K562 (cell line): ENCODE measurements around the gene MINPP1. TPM values are rescaled to one million over a fixed set of nuclear protein-coding genes. Genes with fewer than 3 reads are reported as not detected.

Experiments used
- ATAC-seq: fragments of 200-7000 bp; cut with Tn5 transposase; 3 replicates; pipeline ENCODE4 v1.9.1; 2020; ENCODE audit warnings: moderate library complexity
- BruUV-seq: library from RNA; stranded (reverse); fragments of 400-500 nt; replicated peaks from 2 replicates; lab custom pipeline; 2021; lab: Mats Ljungman, UMichigan
- CTCF ChIA-PET: fragments of 300-600 bp; formaldehyde crosslinking; extraction: SDS; loops from one replicate; lab custom pipeline; 2021; ENCODE audit warnings: low intra/inter-chr PET ratio; lab: Yijun Ruan, JAX
- POLR2A ChIA-PET: fragments of 300-600, 350-650 bp; sonication (Branson Sonifier 250); formaldehyde crosslinking; extraction: SDS; loops from one replicate; lab custom pipeline; 2021; ENCODE audit warnings: antibody characterized with exemption, inconsistent platforms; lab: Yijun Ruan, JAX
- DNase-seq, 4 experiments: peaks; one replicate each; pipeline versions ENCODE4 v3.0.0 to v3.0.0-alpha.2; 2011 to 2018; ENCODE audit warnings: low spot score in 3 of 4, mixed read lengths in 3 of 4; ENCODE audit errors: extremely low read depth in 1 of 4
- FAIRE-seq: peaks from 2 replicates; lab custom pipeline; 2011; peaks lifted over from hg19 to GRCh38; lab: Jason Lieb, UNC
- H2AFZ ChIP-seq: 2 replicates; pipeline ENCODE4 v1.6.0; 2011; ENCODE audit warnings: low read depth, low read length, control low read depth, inconsistent platforms
- H3K27ac ChIP-seq: fragments of 200-600 bp; 3 replicates; pipeline ENCODE4 v1.8.0; 2011; ENCODE audit warnings: low read depth, mild to moderate bottlenecking, control low read depth, inconsistent platforms, low read length, moderate library complexity, mixed read lengths; ENCODE audit errors: extremely low read depth
- H3K27me3 ChIP-seq, 2 experiments: fragments of 300-600 bp in 1 of 2; 2 replicates in 1 of 2; 3 replicates in 1 of 2; pipeline versions ENCODE4 v1.6.0 to v1.8.0; 2011; ENCODE audit warnings: inconsistent platforms in 2 of 2, low read length in 2 of 2, mild to moderate bottlenecking in 1 of 2, mixed read lengths in 1 of 2, moderate library complexity in 1 of 2; ENCODE audit not compliant: control insufficient read depth in 2 of 2, insufficient read depth in 2 of 2
- H3K36me3 ChIP-seq: fragments of 300-600 bp; 3 replicates; pipeline ENCODE4 v1.8.0; 2011; ENCODE audit warnings: mild to moderate bottlenecking, low read length, inconsistent platforms; ENCODE audit not compliant: control insufficient read depth, insufficient read depth
- H3K4me1 ChIP-seq, 2 experiments: fragments of 200-600 bp in 1 of 2; replicated peaks in 1 of 2; 2 replicates in 1 of 2; 3 replicates in 1 of 2; pipeline versions ENCODE4 v1.5.1 to v1.8.0; 2011; ENCODE audit warnings: inconsistent platforms in 2 of 2, low read length in 2 of 2, mild to moderate bottlenecking in 1 of 2, mixed read lengths in 1 of 2, moderate library complexity in 1 of 2; ENCODE audit not compliant: control insufficient read depth in 2 of 2, insufficient read depth in 2 of 2
- H3K4me2 ChIP-seq: 2 replicates; pipeline ENCODE4 v1.6.1; 2011; ENCODE audit warnings: low read length, control low read depth, inconsistent platforms, mixed read lengths; ENCODE audit not compliant: insufficient read depth
- H3K4me3 ChIP-seq: fragments of 200-600 bp; sonication (generic), shearing (Covaris generic); 2 replicates; pipeline ENCODE4 v1.5.1; 2016; ENCODE audit warnings: control low read depth, inconsistent platforms
- H3K79me2 ChIP-seq: fragments of 200-600 bp; 3 replicates; pipeline ENCODE4 v1.8.0; 2011; ENCODE audit warnings: low read length, inconsistent platforms; ENCODE audit not compliant: control insufficient read depth, insufficient read depth
- H3K9ac ChIP-seq, 2 experiments: 2 replicates each; pipeline versions ENCODE4 v1.6.0 to v1.6.1; 2011; ENCODE audit warnings: low read depth in 2 of 2, low read length in 2 of 2, control low read depth in 1 of 2, inconsistent platforms in 1 of 2, mild to moderate bottlenecking in 1 of 2, mixed read lengths in 1 of 2; ENCODE audit not compliant: insufficient read depth in 1 of 2
- H3K9me1 ChIP-seq: one replicate; pipeline ENCODE4 v1.6.0; 2011; ENCODE audit warnings: inconsistent platforms, mild to moderate bottlenecking, low read length, moderate library complexity; ENCODE audit not compliant: control insufficient read depth, insufficient read depth
- H3K9me3 ChIP-seq: replicated peaks from 2 replicates; pipeline ENCODE4 v1.5.1; 2011; ENCODE audit warnings: low read depth, low read length, inconsistent platforms; ENCODE audit not compliant: control insufficient read depth, insufficient read depth
- H4K20me1 ChIP-seq: replicated peaks from 2 replicates; pipeline ENCODE4 v1.6.1; 2011; ENCODE audit warnings: low read length, inconsistent platforms, mixed read lengths; ENCODE audit not compliant: control insufficient read depth, insufficient read depth
- ATF1 ChIP-seq, 2 experiments: fragments of 450-650 bp in 1 of 2; IDR thresholded peaks; 2 replicates each; pipeline ENCODE4 v1.6.1; 2016; ENCODE audit warnings: missing compliant biosample characterization in 1 of 2, missing genetic modification characterization in 1 of 2
- ELF2 ChIP-seq: fragments of 250-450 bp; sonication (Bioruptor Pico); IDR thresholded peaks from 2 replicates; pipeline ENCODE4 v1.5.0; 2021; ENCODE audit warnings: mild to moderate bottlenecking
- FOXA3 ChIP-seq, 2 experiments: fragments of 450-650 bp in 1 of 2; sonication (generic) in 1 of 2; formaldehyde crosslinking; IDR thresholded peaks in 1 of 2; conservative IDR thresholded peaks in 1 of 2; 2 replicates each; pipeline versions ENCODE4 v1.4.0 to v1.8.0; 2020 to 2022; ENCODE audit warnings: mild to moderate bottlenecking in 2 of 2, missing genetic modification reagents in 1 of 2
- HOMEZ ChIP-seq: fragments of 250-450 bp; sonication (Bioruptor Pico); IDR thresholded peaks from 2 replicates; pipeline ENCODE4 v1.4.0; 2020; ENCODE audit warnings: mild to moderate bottlenecking, moderate library complexity
- MIER1 ChIP-seq: fragments of 450-650 bp; IDR thresholded peaks from 2 replicates; pipeline ENCODE4 v1.6.1; 2016; ENCODE audit warnings: antibody characterized with exemption, mild to moderate bottlenecking, low read depth
- NELFE ChIP-seq: IDR thresholded peaks from 2 replicates; pipeline ENCODE4 v1.6.1; 2011; ENCODE audit warnings: mild to moderate bottlenecking; ENCODE audit not compliant: insufficient read depth, insufficient read length
- NFIC ChIP-seq: fragments of 450-650 bp; IDR thresholded peaks from 2 replicates; pipeline ENCODE4 v1.6.1; 2017; ENCODE audit warnings: mild to moderate bottlenecking, inconsistent platforms
- SFPQ ChIP-seq: fragments of 200-400 bp; formaldehyde crosslinking; IDR thresholded peaks from 2 replicates; pipeline ENCODE4 v1.6.1; 2017; ENCODE audit warnings: mild to moderate bottlenecking, low read depth, low read length, moderate library complexity
- SNIP1 ChIP-seq: fragments of 450-650 bp; IDR thresholded peaks from 2 replicates; pipeline ENCODE4 v1.7.1; 2017; ENCODE audit warnings: low read depth, mild to moderate bottlenecking
- ZNF133 ChIP-seq: fragments of 250-450 bp; sonication (Bioruptor Pico); IDR thresholded peaks from 2 replicates; pipeline ENCODE4 v1.4.0; 2020; ENCODE audit warnings: mild to moderate bottlenecking
- ZNF785 ChIP-seq: fragments of 250-450 bp; sonication (Bioruptor Pico); IDR thresholded peaks from 2 replicates; pipeline ENCODE4 v1.4.0; 2020; ENCODE audit warnings: mild to moderate bottlenecking
- WGBS: fragments of 100-300 bp; shearing (Covaris generic); methylation state at CpG from one replicate; pipeline ENCODE4 v1.1.6; 2016; ENCODE audit warnings: low coverage, mixed read lengths; ENCODE audit not compliant: insufficient coverage; ENCODE audit errors: missing lambda C conversion rate; 5-methylcytosine and 5-hydroxymethylcytosine counted together
- in situ Hi-C: fragments of 300-500 bp; cut with MboI; formaldehyde crosslinking; loops from 4 replicates; pipeline ENCODE4 v1.15.0; 2018; ENCODE audit warnings: inconsistent platforms, mixed read lengths
- intact Hi-C: fragments of 100-400 bp; cut with micrococcal nuclease; formaldehyde crosslinking; loops from 2 replicates; pipeline ENCODE4 v1.14.2; 2022
- polyA plus RNA-seq, 8 experiments: library from polyadenylated mRNA; depleted of rRNA in 4 of 8; stranded (reverse) in 5 of 8; unstranded in 3 of 8; fragments of >200 nt; fragmentation: Nextera tagmentation in 2 of 8; fragmentation: Illumina TruSeq in 1 of 8; extraction: Ambion mirVana in 2 of 8; extraction: Trizol in 1 of 8; gene quantifications; 2 replicates each; pipeline versions ENCODE4 v1.2.1 to v1.2.3, GENCODE V29; 2011 to 2014; ENCODE audit warnings: inconsistent platforms in 1 of 8, missing spikeins in 1 of 8
- total RNA-seq, 7 experiments: library from RNA; depleted of rRNA in 6 of 7; stranded (reverse); fragments of >200 nt in 6 of 7; fragmentation: Illumina TruSeq in 2 of 7; extraction: Trizol in 2 of 7; gene quantifications; 2 replicates each; pipeline versions ENCODE4 v1.2.1 to v1.2.3, GENCODE V29; 2011 to 2021; ENCODE audit warnings: low replicate concordance in 1 of 7

MINPP1 gene
- total and polyA plus RNA-seq, 9 of the 15 experiments (the other 6 are each of a cell fraction or from before 2014, with no cell fraction given): 11.5 to 44.5 (median 27.1) TPM

- Histone ChIP-seq H3K36me3 (peaks cover 43% of the 10 kb centered on the region; the same call in 2 of the 3 replicates), H3K27ac (no peak overlapping the region), H3K9me1 (no peaks in the 10 kb centered on the region), H4K20me1 (no peaks in the 10 kb centered on the region), H2AFZ (no peak overlapping the region), H3K79me2 (peaks cover 41% of the 10 kb centered on the region), H3K9me3 (no peaks in the 10 kb centered on the region), H3K27me3 (no peaks in the 10 kb centered on the region)
- no peak for DNase-seq
- no TSS peak for BruUV-seq
- intact Hi-C loops: loop anchor here (5.0 to 10.0 kb wide), 2 partner anchors 115 to 203 kb away; no protein-coding TSS in a partner anchor
- in situ Hi-C loops: no loop called here
- CTCF ChIA-PET: interaction anchor here (1.3 kb wide), 1 partner anchor 240 kb away, joined by 3 read pairs; no protein-coding TSS in a partner anchor
- FAIRE-seq: no peak
- 82% methylated on average over 4 of the region's 4 CpGs for WGBS
- peak; percentile 71 for TF ChIP-seq NFIC
- TF ChIP-seq ZNF785 (CRISPR knock-in tag): no peak
- TF ChIP-seq, all 486 proteins: peak for 1
- no peak for ATAC-seq
- POLR2A ChIA-PET: no interaction called here
- no peak overlapping the region for H3K4me3 ChIP-seq
- no peak overlapping the region for H3K9ac ChIP-seq
- H3K4me1 ChIP-seq: no peaks in the 10 kb centered on the region
- no peak overlapping the region for H3K4me2 ChIP-seq
Measured at GRCh38 chr10:87531908-87532622, 27.4 kb downstream of the MINPP1 start.

- H3K27me3 ChIP-seq: no peaks in the 10 kb centered on the region
- ATAC-seq (no peak), DNase-seq (no peak), FAIRE-seq (no peak)
- H4K20me1 ChIP-seq: no peaks in the 10 kb centered on the region
- POLR2A ChIA-PET: no interaction called here
- H3K9ac ChIP-seq: no peak overlapping the region
- H3K4me2 ChIP-seq: no peak overlapping the region
- no peaks in the 10 kb centered on the region for H3K4me1 ChIP-seq
- in situ Hi-C loops: no loop called here
- no peak overlapping the region for H3K4me3 ChIP-seq
- H3K36me3 ChIP-seq: peaks cover 43% of the 10 kb centered on the region; the same call in 2 of the 3 replicates
- CTCF ChIA-PET: interaction anchor here (0.6 to 1.3 kb wide), 3 partner anchors 121 to 239 kb away, joined by 3 read pairs; no protein-coding TSS in a partner anchor
- no TSS peak for BruUV-seq
- no peaks in the 10 kb centered on the region for H3K9me1 ChIP-seq
- peaks cover 40% of the 10 kb centered on the region for H3K79me2 ChIP-seq
- intact Hi-C loops: loop anchor here (5.0 to 10.0 kb wide), 2 partner anchors 115 to 202 kb away; no protein-coding TSS in a partner anchor
- H2AFZ ChIP-seq: no peak overlapping the region
- H3K27ac ChIP-seq: no peak overlapping the region
- H3K9me3 ChIP-seq: no peaks in the 10 kb centered on the region
- no peak for TF ChIP-seq MIER1
- no peak for TF ChIP-seq ATF1 (CRISPR knock-in tag; IDR thresholded peaks at IDR 0.05)
- TF ChIP-seq ATF1 (tag; IDR thresholded peaks at IDR 0.05): no peak
- TF ChIP-seq ELF2: no peak
- TF ChIP-seq NELFE: no peak
- no peak for TF ChIP-seq ZNF133 (CRISPR knock-in tag)
- no peak for TF ChIP-seq HOMEZ (CRISPR knock-in tag)
- TF ChIP-seq SFPQ: no peak
- no peak for TF ChIP-seq FOXA3 (CRISPR knock-in tag; conservative IDR thresholded peaks at IDR 0.05 in 1 of 2, IDR thresholded peaks at IDR 0.05 in 1 of 2)
- TF ChIP-seq ZNF785 (CRISPR knock-in tag): no peak
- no peak for TF ChIP-seq SNIP1
Measured at GRCh38 chr10:87532696-87533095, 28.0 kb downstream of the MINPP1 start.
